HG02571 (cell line): ENCODE measurements around the gene GALNT10.

Experiments
- ATAC-seq: cut with Tn5 transposase; IDR thresholded peaks from one replicate; pipeline ENCODE4 v1.9.1; 2021; ENCODE audit warnings: mild to moderate bottlenecking, moderate library complexity; ENCODE audit not compliant: unreplicated experiment

The GALNT10 gene

DNA sequence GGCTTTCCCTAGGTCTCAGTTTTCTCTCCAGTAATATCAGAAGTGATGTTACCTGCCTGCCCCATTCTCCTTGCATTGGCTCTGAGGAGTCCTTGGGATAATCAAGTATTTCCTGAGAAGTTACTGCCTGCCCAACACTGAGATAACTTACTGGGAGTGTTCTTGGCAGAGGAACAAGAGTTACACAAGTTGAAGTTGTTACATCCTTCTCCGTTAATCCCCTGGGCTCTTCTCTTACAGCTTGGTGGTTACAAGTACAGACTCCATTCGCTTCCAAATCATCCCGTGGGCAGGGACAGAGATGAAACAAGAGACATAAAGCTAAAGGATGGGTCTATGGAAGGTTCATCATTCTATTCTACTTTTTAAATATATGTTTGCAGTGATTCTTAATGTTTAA lies 181.2 kb downstream of the GALNT10 start:
- ATAC-seq: no peak

GRCh38 chr5:154372661-154373060 lies 182.1 kb downstream of the GALNT10 start:
- ATAC-seq: no peak

GRCh38 chr5:154373326-154373725 lies 182.8 kb downstream of the GALNT10 start:
- no peak for ATAC-seq

GRCh38 chr5:154373729-154374179 lies 183.2 kb downstream of the GALNT10 start:
- ATAC-seq: no peak

- ATAC-seq: no peak
These were observed 183.7 kb downstream of the GALNT10 start for GRCh38 chr5:154374264-154374663.

- ATAC-seq: no peak
These were observed 184.9 kb downstream of the GALNT10 start for GRCh38 chr5:154375329-154376008.

- ATAC-seq: no peak
These were observed 185.9 kb downstream of the GALNT10 start for GRCh38 chr5:154376481-154376880.

DNA sequence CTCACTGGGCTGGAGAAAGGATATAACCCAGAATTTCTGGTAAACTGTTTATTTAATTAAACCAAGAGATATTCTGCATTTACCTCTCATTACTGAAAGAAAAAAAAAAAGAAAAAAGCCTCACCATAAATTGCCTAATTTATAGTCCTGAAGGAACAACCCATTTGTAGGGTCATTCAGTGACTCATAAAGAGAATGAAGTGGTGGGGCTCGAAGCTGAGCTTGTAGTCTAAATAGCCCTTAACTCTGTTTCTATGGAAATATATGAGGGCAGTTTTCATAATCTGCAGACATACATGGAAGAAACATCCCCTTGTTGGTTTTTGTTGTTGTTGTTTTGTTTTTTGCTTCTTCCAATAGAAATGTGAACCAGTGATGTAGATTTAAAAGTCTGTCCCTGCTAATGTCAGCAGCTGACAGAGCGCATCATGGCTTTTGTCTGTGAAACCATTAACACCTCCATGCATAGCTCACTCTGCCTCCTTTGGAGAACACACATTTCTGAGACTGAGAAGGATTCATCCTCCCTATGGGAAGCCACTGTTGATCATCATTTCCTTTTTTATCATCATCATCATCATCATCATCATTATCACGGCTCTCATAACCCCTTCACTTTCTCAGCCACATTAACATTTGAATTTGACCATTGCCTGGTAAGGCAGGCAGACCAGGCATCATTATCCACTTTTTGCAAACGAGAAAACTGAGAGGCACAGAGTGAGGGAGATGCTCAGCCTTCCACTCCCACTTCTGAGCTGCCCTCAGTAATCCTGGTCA lies 187.4 kb downstream of the GALNT10 start:
- no peak for ATAC-seq

DNA sequence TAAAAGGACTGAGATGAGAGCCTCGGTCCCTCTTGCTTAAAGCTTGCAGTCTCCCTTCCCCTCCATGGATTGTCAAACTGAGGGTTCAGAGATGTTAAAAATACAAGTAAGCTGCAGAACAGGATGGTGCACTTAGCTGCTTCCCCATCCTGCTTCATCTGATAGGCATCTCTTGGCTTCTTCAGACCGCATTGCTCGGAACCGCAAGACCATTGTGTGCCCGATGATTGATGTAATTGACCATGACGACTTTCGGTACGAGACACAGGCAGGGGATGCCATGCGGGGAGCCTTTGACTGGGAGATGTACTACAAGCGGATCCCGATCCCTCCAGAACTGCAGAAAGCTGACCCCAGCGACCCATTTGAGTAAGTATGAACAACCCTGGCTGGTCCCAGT lies 189.7 kb downstream of the GALNT10 start:
- ATAC-seq: no peak

DNA sequence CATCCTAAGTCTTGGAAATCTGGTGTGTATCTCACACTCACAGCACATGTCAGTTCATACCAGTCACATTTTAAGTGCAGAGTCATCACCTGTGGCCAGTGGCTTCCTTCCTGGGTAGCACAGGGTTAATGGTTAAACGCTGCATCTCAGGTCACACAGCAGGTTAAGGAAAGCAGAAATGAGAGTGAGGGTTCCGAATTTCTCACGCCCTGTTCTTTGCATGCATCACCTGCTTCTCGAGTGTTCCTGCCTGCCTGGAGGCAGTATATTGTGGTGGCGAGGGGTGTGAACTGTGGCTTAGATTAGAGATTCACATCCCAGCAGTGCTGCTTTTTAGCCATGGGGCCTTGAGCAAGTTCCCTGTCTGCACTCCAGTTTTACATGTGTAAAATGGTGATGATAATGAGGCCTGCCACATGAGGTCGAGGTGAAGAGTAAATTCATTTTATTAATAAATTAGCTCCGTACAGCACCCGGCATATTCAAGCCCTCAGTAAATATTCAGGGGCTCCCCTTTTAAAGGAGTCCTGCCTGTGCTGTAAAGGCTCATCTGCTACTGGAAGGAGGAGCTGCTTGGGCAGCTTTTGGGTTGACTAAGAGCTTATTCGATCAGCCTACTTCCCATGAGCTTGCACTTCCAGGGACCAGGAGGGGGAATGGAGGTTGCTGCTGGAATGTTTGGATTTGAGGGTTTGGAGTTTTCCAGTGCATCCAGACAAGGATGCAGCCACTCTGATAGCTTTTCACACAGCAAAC lies 194.1 kb downstream of the GALNT10 start:
- ATAC-seq: peak; percentile 96

GRCh38 chr5:154385236-154385512 lies 194.6 kb downstream of the GALNT10 start:
- no peak for ATAC-seq

GRCh38 chr5:154386952-154387629 lies 196.6 kb downstream of the GALNT10 start:
- no peak for ATAC-seq

DNA sequence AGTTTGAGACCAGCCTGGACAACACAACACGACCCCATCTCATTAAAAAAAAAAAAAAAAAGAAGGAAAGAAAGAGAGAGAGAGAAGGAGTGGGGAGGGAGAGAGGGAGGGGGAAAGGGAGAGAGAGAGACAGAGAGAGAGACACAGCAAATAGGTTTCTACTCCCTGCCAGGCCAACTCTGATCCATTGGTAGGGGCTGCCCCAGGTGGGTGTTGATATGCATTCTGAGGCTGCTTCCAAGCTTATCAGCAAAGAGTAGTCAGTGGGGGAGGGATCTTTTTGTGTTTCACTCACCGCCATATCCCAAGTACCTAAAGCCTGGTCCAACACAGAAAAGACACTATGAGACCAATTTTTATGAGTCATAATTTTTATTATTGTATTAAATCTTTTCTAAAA lies 198.3 kb downstream of the GALNT10 start:
- no peak for ATAC-seq

GRCh38 chr5:154390096-154390495 lies 199.6 kb downstream of the GALNT10 start:
- ATAC-seq: no peak

DNA sequence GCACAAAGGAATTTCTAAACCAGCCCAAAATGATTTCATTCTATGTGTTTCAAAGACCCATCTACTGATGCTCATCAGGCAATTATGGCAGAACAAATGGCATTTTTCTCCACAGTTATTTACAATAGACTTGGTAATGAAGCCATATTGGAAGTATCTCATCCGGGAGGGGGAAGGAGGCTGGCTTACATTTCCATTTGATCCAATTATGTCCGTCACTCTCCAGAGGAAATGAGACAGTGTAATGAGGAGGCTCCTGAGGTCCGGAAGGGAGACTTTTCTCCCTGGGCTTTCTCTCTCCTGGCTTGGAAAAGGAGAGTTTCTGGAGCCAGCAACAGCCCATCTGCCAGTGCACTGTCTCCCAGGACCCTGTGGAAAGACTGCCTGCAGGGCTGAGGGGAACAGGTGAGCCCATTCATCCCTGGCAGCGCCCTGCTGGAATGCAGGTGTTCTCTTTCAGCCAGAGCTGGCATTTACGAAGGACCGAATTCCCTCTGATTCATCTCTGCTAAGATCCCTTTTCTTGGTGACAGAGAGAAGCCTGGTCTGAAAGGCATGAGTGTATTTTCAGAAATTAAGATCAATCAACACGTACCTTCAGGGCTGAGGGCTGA lies 200.3 kb downstream of the GALNT10 start:
- ATAC-seq: no peak

DNA sequence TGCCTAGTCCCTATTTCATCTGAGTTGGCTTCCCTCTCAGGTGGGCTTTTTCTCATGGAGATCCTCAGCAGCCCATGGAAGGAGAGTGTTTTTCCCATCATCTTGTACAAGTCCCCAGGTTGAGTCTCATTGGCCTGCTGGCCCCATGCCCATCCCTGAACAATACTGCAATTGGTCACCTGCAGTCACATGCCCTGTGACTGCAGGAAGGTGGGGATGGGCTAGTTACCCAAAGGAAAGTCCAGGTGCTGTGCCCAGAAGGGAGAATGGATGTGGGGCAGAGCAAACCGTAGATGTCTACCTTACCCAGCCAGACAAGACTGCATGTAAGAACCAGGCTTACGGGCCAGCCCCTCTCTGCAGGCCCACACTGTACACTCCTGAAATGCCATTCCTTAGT lies 201.3 kb downstream of the GALNT10 start:
- no peak for ATAC-seq

GRCh38 chr5:154393850-154394249 lies 203.3 kb downstream of the GALNT10 start:
- ATAC-seq: no peak

DNA sequence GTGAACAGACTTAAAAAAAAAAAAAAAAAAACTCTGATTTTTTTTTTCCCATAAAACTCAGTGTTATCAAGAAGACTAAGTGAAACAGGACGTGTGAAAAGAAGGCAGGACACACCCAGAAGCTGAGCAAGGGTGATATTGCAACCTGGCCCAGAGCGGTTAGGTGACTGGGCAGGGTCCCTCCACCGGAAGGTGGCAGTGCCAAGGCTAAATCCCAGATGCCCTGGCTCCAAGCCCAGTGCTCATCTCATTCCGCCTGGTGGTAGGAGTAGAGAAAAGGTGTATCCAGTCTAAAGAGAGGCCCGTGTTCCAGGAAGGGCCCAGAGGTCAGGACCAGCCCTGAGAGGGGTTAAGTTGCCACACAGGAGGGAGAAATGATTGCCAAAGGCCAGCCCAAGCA lies 203.8 kb downstream of the GALNT10 start:
- ATAC-seq: no peak

DNA sequence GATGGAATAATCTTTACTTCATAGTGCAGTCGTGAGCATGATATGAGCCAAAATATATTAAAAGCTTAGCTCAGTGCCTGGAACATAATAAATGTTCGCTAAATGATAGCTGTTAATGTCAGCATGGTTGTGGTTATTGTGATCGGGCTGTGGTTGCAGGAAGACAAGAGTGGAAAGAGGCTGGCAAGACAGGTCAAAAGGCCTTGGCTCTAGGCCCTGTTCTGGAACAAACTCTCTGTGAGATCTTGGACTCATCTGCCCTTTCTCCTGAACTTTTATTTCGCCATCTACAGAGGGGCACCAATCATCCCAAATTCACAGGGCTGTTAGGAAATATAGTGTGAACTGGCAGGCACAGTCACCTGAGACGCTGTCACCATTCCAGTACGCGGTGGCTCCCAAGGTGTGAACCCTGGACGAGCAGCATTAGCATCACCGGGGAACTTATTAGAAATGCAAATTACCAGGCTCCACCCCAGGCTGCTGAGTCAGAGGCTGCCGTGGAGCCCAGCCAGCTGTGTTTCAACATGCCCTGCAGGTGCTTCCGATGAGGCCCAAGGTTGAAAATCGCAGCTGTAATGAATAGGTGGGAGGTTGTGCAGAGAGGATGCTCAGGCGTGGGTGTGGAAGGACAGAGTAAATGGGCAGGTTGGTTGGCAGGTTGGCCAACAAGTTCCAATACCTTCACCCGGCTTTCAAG lies 205.0 kb downstream of the GALNT10 start:
- ATAC-seq: peak; percentile 71

DNA sequence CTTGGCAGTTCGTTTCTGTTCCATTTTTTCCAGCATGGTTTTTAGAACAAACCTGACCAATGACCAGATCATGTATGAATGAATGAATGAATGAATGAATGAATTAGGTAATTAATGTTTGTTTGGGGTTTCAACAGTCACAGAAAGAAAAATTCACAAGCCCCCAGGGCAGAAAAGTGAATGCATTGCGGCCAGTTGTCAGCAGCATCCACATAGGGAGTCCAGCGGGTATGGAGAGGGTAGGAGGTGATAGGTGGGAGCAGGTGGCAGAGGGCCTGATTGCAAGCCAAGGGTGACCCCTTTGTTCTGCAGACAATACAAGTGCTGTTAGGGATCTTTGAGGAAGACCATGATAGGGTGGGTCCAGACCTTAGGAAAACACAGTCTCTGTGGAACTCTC lies 205.6 kb downstream of the GALNT10 start:
- ATAC-seq: no peak
